ENCODE data around the gene ECE1. TPM values are rescaled to one million over a fixed set of nuclear protein-coding genes. Genes with fewer than 3 reads are reported as not detected.

The ECE1 gene
- polyA plus RNA-seq, 4 donors: 45.5 to 51.3 (median 48.6) TPM

DNA sequence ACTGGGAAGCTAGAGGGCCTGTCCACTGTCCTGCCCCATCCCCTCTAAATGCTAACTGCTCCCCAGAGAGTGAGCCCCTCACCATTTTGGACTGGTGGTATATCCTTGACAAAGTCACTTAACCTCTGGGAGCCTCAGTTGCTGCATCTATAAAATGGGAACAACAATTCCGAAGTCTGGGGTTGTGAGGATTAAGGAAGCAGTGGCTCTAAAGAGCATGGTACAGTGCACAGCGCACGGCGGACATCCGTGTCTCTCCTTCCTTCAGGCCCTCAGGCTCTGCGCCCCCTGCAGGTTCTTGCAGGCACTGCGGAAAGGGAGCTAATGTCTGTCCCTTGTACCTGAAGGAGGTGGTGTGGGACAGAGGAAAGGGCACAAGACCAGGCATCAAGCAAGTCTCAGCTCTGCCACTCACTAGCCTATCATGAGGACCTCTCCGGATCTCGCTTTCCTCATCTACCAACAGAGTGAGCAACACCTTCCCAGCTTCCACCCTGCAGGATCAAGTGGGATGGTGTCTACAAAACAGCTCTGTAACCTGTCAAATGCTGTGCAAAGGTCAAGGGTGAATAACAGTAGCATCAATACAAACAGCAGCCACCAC, 20.1 kb downstream of the ECE1 start:
- DNase-seq (ENCODE audit: low read depth in 4 of 4, low spot score in 3 of 4): no peak

DNA sequence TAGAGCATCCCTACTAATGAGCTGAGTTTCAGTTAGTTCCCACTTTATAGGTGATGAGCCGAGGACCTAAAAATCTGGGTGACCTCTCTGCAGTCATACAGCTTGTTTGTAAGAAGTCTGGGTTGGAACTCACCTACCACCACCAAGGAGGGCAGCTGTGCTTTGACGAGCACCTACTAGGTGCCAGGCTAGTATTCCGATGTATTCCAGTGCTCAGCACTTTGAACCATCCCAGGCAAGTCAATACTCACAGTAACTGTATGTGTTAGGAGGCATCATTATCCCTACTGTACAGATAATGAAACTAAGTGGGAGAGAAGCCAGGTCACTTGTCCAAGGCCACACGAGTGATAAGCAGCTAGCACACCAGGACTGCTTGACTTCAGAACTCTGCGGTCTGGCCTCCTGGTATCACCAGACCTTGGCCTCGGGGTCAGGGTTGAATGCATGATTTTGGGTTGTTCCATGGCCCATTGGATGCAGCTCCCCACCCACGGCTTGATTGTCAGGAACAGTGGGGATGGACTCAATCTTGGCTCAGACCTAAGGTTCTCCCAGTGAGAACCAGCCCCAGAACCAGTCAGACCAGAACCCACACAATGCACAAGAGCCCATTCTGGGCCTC, 20.7 kb downstream of the ECE1 start:
- DNase-seq (ENCODE audit: low read depth in 4 of 4, low spot score in 3 of 4): no peak

DNA sequence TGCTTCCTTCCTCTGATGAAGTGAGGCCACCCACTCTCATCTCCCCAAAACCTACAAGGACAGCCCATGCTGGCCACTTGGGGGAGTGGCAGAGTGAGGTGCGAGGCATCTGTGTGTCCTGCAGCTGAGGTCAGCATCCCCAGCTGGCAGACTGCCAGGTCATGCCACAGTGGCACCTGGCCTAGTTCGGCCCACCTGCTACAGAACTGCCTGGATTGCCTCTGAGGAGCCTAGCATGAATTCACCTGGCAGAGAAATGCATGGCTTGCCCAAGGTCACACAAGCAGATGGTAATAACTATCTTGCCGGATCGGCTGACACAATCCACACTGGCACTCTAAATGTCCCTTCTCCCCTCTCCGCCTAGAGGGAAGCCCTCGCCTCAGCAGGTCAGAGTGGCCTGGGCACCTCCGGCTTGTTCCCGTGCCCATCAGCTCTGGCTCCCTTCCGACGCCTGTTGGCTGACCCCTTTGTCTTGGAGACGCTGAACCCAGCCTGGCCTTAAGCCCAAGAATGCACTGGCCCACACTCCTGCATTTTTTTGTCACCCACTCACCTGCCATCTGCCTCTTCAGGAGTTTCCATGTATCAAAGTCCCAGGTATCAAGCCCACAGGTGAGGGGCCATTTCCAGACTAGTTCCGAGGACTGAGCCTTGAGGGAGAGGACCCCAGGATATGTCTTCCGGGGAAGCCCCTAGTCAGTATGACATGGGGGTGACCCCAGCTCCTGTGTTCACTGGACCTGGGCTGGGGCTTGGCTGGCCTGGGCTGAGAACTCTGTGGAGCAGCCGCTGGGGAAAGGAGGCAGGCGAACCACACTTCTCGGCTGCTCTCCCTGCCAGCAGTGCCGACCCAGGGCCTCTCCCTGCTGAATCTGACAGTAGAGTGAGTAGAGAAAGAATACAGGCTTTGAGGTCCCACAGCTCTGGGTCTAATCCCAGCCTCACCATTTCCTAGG, 21.7 kb downstream of the ECE1 start:
- no peak for DNase-seq (ENCODE audit: low read depth in 4 of 4, low spot score in 3 of 4)

DNA sequence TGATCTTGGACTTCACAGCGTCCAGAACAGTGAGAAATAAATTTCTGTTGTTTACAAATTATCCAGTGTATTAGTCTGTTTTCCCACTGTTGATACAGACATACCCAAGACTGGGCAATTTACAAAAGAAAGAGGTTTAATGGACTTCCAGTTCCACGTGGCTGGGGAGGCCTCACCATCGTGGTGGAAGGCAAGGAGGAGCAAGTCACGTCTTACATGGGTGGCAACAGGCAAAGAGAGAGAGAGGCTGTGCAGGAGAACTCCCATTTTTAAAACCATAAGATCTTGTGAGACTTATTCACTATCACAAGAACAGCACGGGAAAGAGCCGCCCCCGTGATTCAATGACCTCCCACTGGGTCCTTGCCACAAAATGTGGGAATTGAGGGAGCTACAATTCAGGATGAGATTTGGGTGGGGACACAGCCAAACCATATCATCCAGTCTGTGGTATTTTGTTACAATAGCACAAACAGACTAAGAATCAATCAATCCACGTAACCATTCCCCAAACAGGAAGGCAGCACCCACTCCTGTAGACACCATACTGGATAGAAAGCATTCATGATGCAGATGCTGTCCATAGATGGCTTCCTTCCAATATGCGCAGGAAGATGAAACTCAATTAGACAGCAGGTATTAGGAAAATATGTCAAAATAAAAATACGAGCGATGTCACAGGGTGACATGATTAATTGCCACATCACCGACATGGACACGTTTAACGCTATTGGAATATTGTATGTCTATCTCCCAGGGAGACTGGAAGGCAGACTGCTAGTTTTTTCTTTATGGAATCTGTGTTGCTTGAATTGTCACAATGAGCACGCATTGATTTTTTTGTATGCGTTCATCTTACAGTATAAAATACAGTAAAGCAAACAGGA, 22.8 kb downstream of the ECE1 start:
- no peak for DNase-seq (ENCODE audit: low read depth in 4 of 4, low spot score in 3 of 4)

GRCh38 chr1:21266119-21266774, 24.0 kb downstream of the ECE1 start:
- no peak for DNase-seq (ENCODE audit: low read depth in 4 of 4, low spot score in 3 of 4)

- no peak for DNase-seq (ENCODE audit: low read depth in 4 of 4, low spot score in 3 of 4)
These were observed 24.6 kb downstream of the ECE1 start for GRCh38 chr1:21265644-21266043.

DNA sequence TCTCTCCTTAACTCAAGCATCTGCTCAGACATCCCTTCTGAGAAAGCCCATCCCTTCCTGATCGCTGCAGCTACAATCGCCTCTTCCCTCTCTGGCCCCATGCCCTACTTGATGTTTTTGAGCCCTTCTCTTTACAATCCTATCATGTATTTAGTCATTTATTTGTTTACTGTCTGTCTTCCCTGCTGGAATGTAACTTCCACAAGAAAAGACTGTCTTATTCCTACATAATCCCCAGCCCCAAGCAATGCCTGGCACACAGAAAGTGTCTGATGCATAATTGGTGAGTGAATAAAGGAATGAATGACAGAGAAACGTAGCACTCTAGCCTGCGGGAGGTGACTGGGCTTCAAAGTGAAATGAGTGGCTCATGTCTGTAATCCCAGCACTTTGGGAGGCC, 25.4 kb downstream of the ECE1 start:
- DNase-seq (ENCODE audit: low read depth in 4 of 4, low spot score in 3 of 4): no peak

GRCh38 chr1:21263653-21264225, 26.5 kb downstream of the ECE1 start:
- no peak for DNase-seq (ENCODE audit: low read depth in 4 of 4, low spot score in 3 of 4)

DNA sequence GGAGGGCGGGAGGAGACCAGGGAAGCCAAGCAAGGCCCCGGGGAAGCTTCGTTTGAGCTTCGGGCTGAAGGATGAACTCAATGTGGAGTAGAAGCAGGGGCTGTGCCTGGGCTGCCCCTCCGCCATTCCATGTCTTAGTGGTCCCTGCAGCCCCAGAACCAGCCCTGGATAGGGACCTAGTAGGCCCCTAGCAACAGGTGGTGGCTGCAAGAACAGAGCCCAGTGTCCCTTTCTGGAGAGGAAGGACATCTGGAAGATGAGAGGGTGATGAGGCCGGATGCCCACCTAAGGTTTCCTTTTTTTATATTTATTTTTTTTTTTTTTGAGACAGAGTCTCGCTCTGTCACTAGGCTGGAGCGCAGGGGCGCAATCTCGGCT, 27.2 kb downstream of the ECE1 start:
- DNase-seq (ENCODE audit: low read depth in 4 of 4, low spot score in 3 of 4): no peak

- DNase-seq (ENCODE audit: low read depth in 4 of 4, low spot score in 3 of 4): no peak
These were observed 27.8 kb downstream of the ECE1 start for GRCh38 chr1:21262293-21263051.

DNA sequence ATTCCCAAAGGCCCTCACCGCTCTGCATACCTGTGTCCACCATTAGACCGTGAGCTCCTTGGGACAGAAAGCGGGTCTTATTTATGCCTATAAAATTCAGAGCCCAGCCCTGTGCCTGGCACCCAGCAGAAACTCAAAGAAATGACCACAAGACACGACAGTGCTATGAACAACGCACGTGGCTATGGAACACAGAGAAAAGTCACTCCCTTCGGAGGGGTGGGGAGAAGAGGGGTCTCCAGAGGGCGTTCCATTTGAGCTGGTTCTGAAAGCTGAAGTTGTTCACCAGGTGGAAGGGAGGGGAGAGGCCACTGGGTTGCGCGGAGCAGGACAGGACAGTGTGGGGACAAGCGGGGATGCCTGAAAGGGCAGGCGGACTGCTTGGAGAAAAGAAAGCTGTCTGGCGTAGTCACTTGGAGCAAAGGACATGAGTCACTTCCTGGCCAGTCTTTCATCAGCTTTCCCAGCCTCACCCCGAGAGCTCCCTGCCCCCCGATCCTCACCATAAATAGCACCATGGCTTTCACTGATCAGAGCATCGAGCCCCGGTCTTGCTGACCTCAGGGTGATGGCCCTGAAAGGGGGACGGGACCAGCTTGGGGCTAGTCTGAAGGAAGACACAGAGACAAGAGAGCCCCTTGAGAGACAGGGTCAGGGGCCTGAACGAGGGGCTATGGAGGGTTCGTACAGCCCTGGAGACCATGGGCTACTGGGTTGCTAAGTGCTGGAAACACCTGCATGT, 28.5 kb downstream of the ECE1 start:
- peak in 1 of 4 donors; percentile 29 for DNase-seq (ENCODE audit: low read depth in 4 of 4, low spot score in 3 of 4)

GRCh38 chr1:21260405-21261125, 29.7 kb downstream of the ECE1 start:
- DNase-seq (ENCODE audit: low read depth in 4 of 4, low spot score in 3 of 4): no peak

GRCh38 chr1:21259316-21260076, 30.8 kb downstream of the ECE1 start:
- no peak for DNase-seq (ENCODE audit: low read depth in 4 of 4, low spot score in 3 of 4)

- no peak for DNase-seq (ENCODE audit: low read depth in 4 of 4, low spot score in 3 of 4)
These were observed 31.7 kb downstream of the ECE1 start for GRCh38 chr1:21258331-21259134.

DNA sequence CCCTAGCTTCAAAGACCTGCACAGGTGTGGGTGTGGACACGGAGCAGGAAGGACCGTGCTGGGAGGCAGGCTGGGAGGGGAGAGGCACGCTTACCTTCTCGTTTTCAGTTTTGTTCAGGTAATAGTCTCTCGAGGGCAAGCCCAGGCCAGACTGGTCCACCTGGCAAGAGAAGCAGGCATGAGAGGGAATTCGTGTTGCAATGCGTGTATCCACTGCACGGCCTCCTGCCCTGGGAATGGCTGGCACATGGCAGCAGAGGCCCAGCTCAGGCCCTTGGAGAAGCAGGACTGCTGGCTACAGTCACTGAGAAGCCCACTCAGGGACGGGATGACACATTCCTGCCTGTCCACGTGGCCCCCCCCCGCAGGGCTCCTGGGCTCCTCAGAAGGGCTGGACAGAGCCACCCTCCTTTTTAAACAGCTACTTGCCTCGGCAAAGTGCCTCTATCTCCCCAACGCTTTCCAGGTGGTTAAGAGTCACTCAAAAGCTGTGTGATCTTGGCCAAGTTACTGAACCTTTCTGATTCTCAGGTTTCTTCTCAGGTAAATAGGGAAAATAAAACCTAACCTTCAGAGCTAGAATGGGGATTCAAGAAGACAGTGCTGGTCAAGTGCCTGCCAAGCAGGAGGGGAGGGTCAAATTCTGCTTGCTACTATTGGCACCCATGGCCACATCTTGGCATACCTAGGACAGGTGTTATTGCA, 32.7 kb downstream of the ECE1 start:
- DNase-seq (ENCODE audit: low read depth in 4 of 4, low spot score in 3 of 4): no peak
